Neutrophil (primary cell): ENCODE results near the gene AFMID.

ENCODE experiments used
- H3K27ac ChIP-seq: fragments of 200-600 bp; sonication (generic); 2 replicates; pipeline ENCODE4 v1.5.1; 2016; ENCODE audit warnings: mild to moderate bottlenecking, moderate library complexity
- H3K27me3 ChIP-seq: fragments of 200-600 bp; sonication (generic); 2 replicates; pipeline ENCODE4 v1.6.0; 2016; ENCODE audit warnings: mild to moderate bottlenecking
- H3K36me3 ChIP-seq: fragments of 200-600 bp; sonication (generic); 2 replicates; pipeline ENCODE4 v1.5.1; 2017
- H3K4me1 ChIP-seq, 2 experiments: fragments of 200-600 bp in 1 of 2; sonication (generic) in 1 of 2; 1 replicate in 1 of 2; 2 replicates in 1 of 2; pipeline versions ENCODE4 v1.5.1 to v1.6.1; 2013 to 2016; ENCODE audit warnings: low read depth in 1 of 2, low read length in 1 of 2, mild to moderate bottlenecking in 1 of 2, moderate library complexity in 1 of 2; ENCODE audit not compliant: control insufficient read depth in 1 of 2, insufficient read depth in 1 of 2
- H3K4me3 ChIP-seq, 2 experiments: fragments of 200-600 bp in 1 of 2; sonication (generic) in 1 of 2; 1 replicate in 1 of 2; 2 replicates in 1 of 2; pipeline ENCODE4 v1.5.1; 2013 to 2016; ENCODE audit warnings: low read depth in 1 of 2, low read length in 1 of 2, mild to moderate bottlenecking in 1 of 2, moderate library complexity in 1 of 2
- H3K9me3 ChIP-seq: fragments of 200-600 bp; sonication (generic); 2 replicates; pipeline ENCODE4 v1.5.1; 2016
- CTCF ChIP-seq: fragments of 200-600 bp; sonication (generic); IDR thresholded peaks from 2 replicates; pipeline ENCODE4 v1.5.1; 2016; ENCODE audit warnings: antibody characterized with exemption

Gene AFMID

GRCh38 chr17:78241277-78242023 is 54.3 kb downstream of the AFMID start:
- H3K9me3 ChIP-seq = no peaks in the 10 kb centered on the region
- H3K4me3 ChIP-seq = no peak overlapping the region
- TF ChIP-seq CTCF = no peak
- H3K4me1 ChIP-seq = no peaks in the 10 kb centered on the region
- H3K27me3 ChIP-seq = no peaks in the 10 kb centered on the region
- no peak overlapping the region for H3K27ac ChIP-seq
- H3K36me3 ChIP-seq = no peaks in the 10 kb centered on the region

- no peaks in the 10 kb centered on the region for H3K27me3 ChIP-seq
- TF ChIP-seq CTCF = no peak
- H3K4me1 ChIP-seq = no peaks in the 10 kb centered on the region
- no peaks in the 10 kb centered on the region for H3K9me3 ChIP-seq
- H3K36me3 ChIP-seq = no peaks in the 10 kb centered on the region
- no peak overlapping the region for H3K27ac ChIP-seq
- H3K4me3 ChIP-seq = no peak overlapping the region
Measured at GRCh38 chr17:78242024-78242742, 55.0 kb downstream of the AFMID start.

- H3K36me3 ChIP-seq = no peaks in the 10 kb centered on the region
- H3K4me1 ChIP-seq = peaks cover 9 to 10% of the 10 kb centered on the region in 2 experiments
- no peak overlapping the region for H3K4me3 ChIP-seq
- no peak for TF ChIP-seq CTCF
- H3K27me3 ChIP-seq = peaks cover 4% of the 10 kb centered on the region
- no peak overlapping the region for H3K27ac ChIP-seq
- H3K9me3 ChIP-seq = no peaks in the 10 kb centered on the region
Measured at GRCh38 chr17:78247304-78247703, 60.1 kb downstream of the AFMID start.

- no peak overlapping the region for H3K27ac ChIP-seq
Measured at GRCh38 chr17:78248051-78248914, 61.1 kb downstream of the AFMID start.

More at GRCh38 chr17:78248051-78248914, 61.1 kb downstream of the AFMID start:
- no peak for TF ChIP-seq CTCF
- no peaks in the 10 kb centered on the region for H3K9me3 ChIP-seq
- peaks cover 9 to 11% of the 10 kb centered on the region in 2 experiments for H3K4me1 ChIP-seq
- H3K36me3 ChIP-seq = no peaks in the 10 kb centered on the region
- H3K27me3 ChIP-seq = peaks cover 4% of the 10 kb centered on the region
- no peak overlapping the region for H3K4me3 ChIP-seq
